Measurements from ENCODE around the gene UTF1.

UTF1 gene

GRCh38 chr10:133272301-133272963, 42.4 kb downstream of the UTF1 start:
- no peak overlapping the region for H3K27ac Mint-ChIP-seq
- no peak for TF ChIP-seq CTCF (IDR thresholded peaks at IDR 0.05; ENCODE audit: unreplicated experiment in 3 of 3)

GRCh38 chr10:133272964-133273420, 43.0 kb downstream of the UTF1 start:
- H3K4me3 Mint-ChIP-seq = no peak overlapping the region
- TF ChIP-seq CTCF (IDR thresholded peaks at IDR 0.05; ENCODE audit: unreplicated experiment in 3 of 3) = no peak
- no peaks in the 10 kb centered on the region for H3K9me3 Mint-ChIP-seq
- no peaks in the 10 kb centered on the region for H3K4me1 Mint-ChIP-seq
- H3K27me3 Mint-ChIP-seq (ENCODE audit: low read depth) = peaks cover 15% of the 10 kb centered on the region
- H3K27ac Mint-ChIP-seq = no peak overlapping the region
- H3K36me3 Mint-ChIP-seq (ENCODE audit: low read depth) = no peaks in the 10 kb centered on the region

More at GRCh38 chr10:133272301-133272963, 42.4 kb downstream of the UTF1 start:
- Mint-ChIP-seq H3K36me3 (ENCODE audit: low read depth) (no peaks in the 10 kb centered on the region), H3K27me3 (ENCODE audit: low read depth) (peaks cover 9% of the 10 kb centered on the region), H3K4me3 (no peak overlapping the region), H3K9me3 (no peaks in the 10 kb centered on the region), H3K4me1 (no peaks in the 10 kb centered on the region)

- peaks cover 15% of the 10 kb centered on the region for H3K27me3 Mint-ChIP-seq (ENCODE audit: low read depth)
- TF ChIP-seq CTCF (IDR thresholded peaks at IDR 0.05; ENCODE audit: unreplicated experiment in 3 of 3) = no peak
- no peaks in the 10 kb centered on the region for H3K4me1 Mint-ChIP-seq
- no peak overlapping the region for H3K27ac Mint-ChIP-seq
- no peaks in the 10 kb centered on the region for H3K9me3 Mint-ChIP-seq
- H3K36me3 Mint-ChIP-seq (ENCODE audit: low read depth) = no peaks in the 10 kb centered on the region
- H3K4me3 Mint-ChIP-seq = no peak overlapping the region
Observed at GRCh38 chr10:133273534-133274143, 43.6 kb downstream of the UTF1 start.

- H3K36me3 Mint-ChIP-seq (ENCODE audit: low read depth) = no peaks in the 10 kb centered on the region
- H3K9me3 Mint-ChIP-seq = no peaks in the 10 kb centered on the region
- no peak overlapping the region for H3K4me3 Mint-ChIP-seq
- H3K27ac Mint-ChIP-seq = no peak overlapping the region
- TF ChIP-seq CTCF (IDR thresholded peaks at IDR 0.05; ENCODE audit: unreplicated experiment in 3 of 3) = no peak
- peaks cover 15% of the 10 kb centered on the region for H3K27me3 Mint-ChIP-seq (ENCODE audit: low read depth)
- no peaks in the 10 kb centered on the region for H3K4me1 Mint-ChIP-seq
Observed at GRCh38 chr10:133274751-133275683, 45.0 kb downstream of the UTF1 start.

GRCh38 chr10:133275684-133276092, 45.7 kb downstream of the UTF1 start:
- H3K27ac Mint-ChIP-seq = no peak overlapping the region
- no peak for TF ChIP-seq CTCF (IDR thresholded peaks at IDR 0.05; ENCODE audit: unreplicated experiment in 3 of 3)
- H3K36me3 Mint-ChIP-seq (ENCODE audit: low read depth) = no peaks in the 10 kb centered on the region
- peaks cover 15% of the 10 kb centered on the region for H3K27me3 Mint-ChIP-seq (ENCODE audit: low read depth)
- H3K4me1 Mint-ChIP-seq = no peaks in the 10 kb centered on the region
- H3K4me3 Mint-ChIP-seq = no peak overlapping the region
- no peaks in the 10 kb centered on the region for H3K9me3 Mint-ChIP-seq
